ENCODE measurements around the gene XIRP1.

- TF ChIP-seq CTCF (IDR thresholded peaks at IDR 0.05) (peak; percentile 62), EZH2 (IDR thresholded peaks at IDR 0.05; ENCODE audit: borderline replicate concordance, insufficient read depth, low read depth, low read length, poor library complexity, severe bottlenecking) (no peak)
These were observed 16.2 kb upstream of the XIRP1 start for GRCh38 chr3:39208463-39209055.
